Tibial artery (tissue), 4 donors: ENCODE measurements around the gene PFKFB4.

Experiments
- DNase-seq, 2 donors: peaks; one replicate each; pipeline ENCODE4 v3.0.0-alpha.2; 2019
- H3K27ac ChIP-seq, 2 donors: fragments of 200-600 bp; sonication (generic) in 1 of 2; 1 replicate in 1 of 2; 2 replicates in 1 of 2; pipeline ENCODE4 v1.5.1; 2018 to 2019; ENCODE audit warnings: mild to moderate bottlenecking in 1 of 2
- H3K27me3 ChIP-seq, 2 donors: fragments of 200-600 bp; sonication (generic) in 1 of 2; one replicate each; pipeline versions ENCODE4 v1.5.1 to v1.6.0; 2016 to 2019
- H3K36me3 ChIP-seq, 3 donors: fragments of 200-600 bp; sonication (generic) in 2 of 3; one replicate each; pipeline ENCODE4 v1.5.1; 2016 to 2019; ENCODE audit warnings: mild to moderate bottlenecking in 2 of 3
- H3K4me1 ChIP-seq, 4 donors: fragments of 200-600 bp; sonication (generic) in 2 of 4; 1 replicate in 3 of 4; 2 replicates in 1 of 4; pipeline ENCODE4 v1.5.1; 2016 to 2019
- H3K4me3 ChIP-seq, 2 donors: fragments of 200-600 bp; sonication (generic) in 1 of 2; 1 replicate in 1 of 2; 2 replicates in 1 of 2; pipeline ENCODE4 v1.5.1; 2018 to 2019; ENCODE audit warnings: mild to moderate bottlenecking in 2 of 2
- H3K9me3 ChIP-seq, 3 donors: fragments of 200-600 bp; sonication (generic) in 1 of 3; one replicate each; pipeline ENCODE4 v1.5.1; 2016 to 2019
- intact Hi-C: fragments of 100-400 bp; cut with DNase I; formaldehyde crosslinking; loops from one replicate; pipeline ENCODE4 v1.15.0; 2023; ENCODE audit warnings: low total_unique reads
- TF ChIP-seq, protein P1 (sequence below), 2 experiments: fragments of 200-600 bp in 1 of 2; fragments of 450-650 bp in 1 of 2; IDR thresholded peaks; one replicate each; pipeline ENCODE4 v1.5.1; 2017 to 2019; ENCODE audit warnings: antibody characterized with exemption in 2 of 2, mild to moderate bottlenecking in 1 of 2, moderate library complexity in 1 of 2

Gene PFKFB4

DNA sequence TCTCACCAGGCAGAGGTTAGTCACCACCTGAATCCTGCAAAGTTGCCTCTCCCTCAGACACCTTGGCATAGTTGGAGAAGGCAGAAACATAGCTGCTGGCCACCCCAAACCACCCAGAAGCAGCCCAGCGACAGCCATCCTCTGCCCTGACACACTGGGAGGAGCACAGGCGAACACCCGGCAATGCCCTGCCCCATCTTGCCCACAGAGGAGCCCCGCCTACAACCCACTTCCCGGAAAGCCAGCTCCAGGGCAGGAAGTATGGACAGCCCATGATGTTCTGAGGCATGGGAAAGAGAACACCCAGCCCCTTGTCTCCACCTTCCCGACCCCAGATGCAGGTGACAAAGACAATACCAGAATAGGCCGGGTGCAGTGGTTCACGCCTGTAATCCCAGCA lies 40.0 kb downstream of the PFKFB4 start:
- no peak for DNase-seq
- H3K4me3 ChIP-seq = no peak overlapping the region
- H3K36me3 ChIP-seq = peaks cover 4 to 10% (median 7%) of the 10 kb centered on the region in 3 donors
- no peaks in the 10 kb centered on the region for H3K9me3 ChIP-seq
- TF ChIP-seq, protein P1, sequence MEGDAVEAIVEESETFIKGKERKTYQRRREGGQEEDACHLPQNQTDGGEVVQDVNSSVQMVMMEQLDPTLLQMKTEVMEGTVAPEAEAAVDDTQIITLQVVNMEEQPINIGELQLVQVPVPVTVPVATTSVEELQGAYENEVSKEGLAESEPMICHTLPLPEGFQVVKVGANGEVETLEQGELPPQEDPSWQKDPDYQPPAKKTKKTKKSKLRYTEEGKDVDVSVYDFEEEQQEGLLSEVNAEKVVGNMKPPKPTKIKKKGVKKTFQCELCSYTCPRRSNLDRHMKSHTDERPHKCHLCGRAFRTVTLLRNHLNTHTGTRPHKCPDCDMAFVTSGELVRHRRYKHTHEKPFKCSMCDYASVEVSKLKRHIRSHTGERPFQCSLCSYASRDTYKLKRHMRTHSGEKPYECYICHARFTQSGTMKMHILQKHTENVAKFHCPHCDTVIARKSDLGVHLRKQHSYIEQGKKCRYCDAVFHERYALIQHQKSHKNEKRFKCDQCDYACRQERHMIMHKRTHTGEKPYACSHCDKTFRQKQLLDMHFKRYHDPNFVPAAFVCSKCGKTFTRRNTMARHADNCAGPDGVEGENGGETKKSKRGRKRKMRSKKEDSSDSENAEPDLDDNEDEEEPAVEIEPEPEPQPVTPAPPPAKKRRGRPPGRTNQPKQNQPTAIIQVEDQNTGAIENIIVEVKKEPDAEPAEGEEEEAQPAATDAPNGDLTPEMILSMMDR (IDR thresholded peaks at IDR 0.05) = no peak
- no peak overlapping the region for H3K27ac ChIP-seq
- H3K27me3 ChIP-seq = no peaks in the 10 kb centered on the region
- intact Hi-C loops = no loop called here
- no peaks in the 10 kb centered on the region for H3K4me1 ChIP-seq

DNA sequence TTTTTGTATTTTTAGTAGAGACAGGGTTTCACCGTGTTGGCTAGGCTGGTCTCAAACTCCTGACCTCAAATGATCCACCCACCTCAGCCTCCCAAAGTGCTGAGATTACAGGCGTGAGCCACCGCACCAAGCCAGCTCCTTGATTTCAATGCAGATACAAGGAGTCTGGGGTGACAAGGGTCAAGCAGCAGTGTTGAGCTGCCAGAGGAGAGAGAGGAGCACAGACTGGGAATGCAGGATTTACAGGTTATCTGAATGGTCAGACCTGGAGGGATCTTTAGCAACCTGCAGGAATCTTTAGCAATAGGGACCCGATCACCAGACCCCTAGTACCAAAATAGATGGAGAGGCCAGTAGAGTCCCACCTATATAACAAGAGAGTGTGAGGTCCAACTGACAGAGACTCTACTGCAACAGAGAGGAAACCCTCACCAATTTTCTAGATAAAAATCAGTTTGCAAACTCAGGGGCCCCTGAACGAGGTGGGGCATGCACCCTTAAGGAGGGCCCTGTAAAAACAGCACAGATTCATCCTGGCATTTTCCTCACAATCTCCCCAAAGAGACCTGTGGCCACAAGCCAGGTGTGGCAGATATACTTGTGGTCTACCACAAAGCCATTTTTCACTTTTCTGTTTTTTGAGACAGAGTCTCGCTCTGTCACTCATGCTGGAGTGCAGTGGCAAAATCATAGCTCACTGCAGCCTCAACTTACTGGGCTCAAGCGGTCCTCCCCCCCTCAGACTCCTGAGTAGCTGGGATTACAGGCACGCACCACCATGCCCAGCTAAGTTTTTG lies 42.0 kb downstream of the PFKFB4 start:
- H3K27ac ChIP-seq = no peak overlapping the region
- H3K27me3 ChIP-seq = no peaks in the 10 kb centered on the region
- intact Hi-C loops = no loop called here
- H3K9me3 ChIP-seq = no peaks in the 10 kb centered on the region
- peaks cover 0 to 7% (median 0%) of the 10 kb centered on the region in 3 donors for H3K36me3 ChIP-seq
- TF ChIP-seq, protein P1 (IDR thresholded peaks at IDR 0.05) = no peak
- H3K4me1 ChIP-seq = no peaks in the 10 kb centered on the region
- no peak for DNase-seq
- H3K4me3 ChIP-seq = no peak overlapping the region

DNA sequence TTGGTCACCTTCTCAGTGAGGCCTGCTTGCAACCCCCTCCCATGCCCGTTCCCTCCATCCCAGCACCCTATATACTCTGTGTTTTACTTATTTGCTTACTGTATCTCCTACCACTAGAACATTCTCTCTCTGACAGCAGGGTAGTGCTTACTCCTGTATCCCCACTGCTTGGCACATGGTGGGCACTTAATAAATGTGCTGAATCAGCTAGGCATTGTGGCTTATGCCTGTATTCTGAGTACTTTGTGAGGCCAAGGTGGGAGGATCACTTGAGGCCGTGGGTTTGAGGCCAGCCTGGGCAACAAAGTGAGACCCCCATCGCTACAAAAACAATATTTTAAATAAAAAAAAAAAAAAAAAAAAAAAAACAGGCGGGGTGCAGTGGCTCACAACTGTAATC lies 45.1 kb downstream of the PFKFB4 start:
- Histone ChIP-seq H3K27me3 (no peaks in the 10 kb centered on the region), H3K36me3 (no peaks in the 10 kb centered on the region), H3K4me3 (no peak overlapping the region), H3K27ac (no peak overlapping the region), H3K9me3 (no peaks in the 10 kb centered on the region), H3K4me1 (peaks cover 0 to 8% (median 3%) of the 10 kb centered on the region in 4 donors)
- TF ChIP-seq, protein P1 (IDR thresholded peaks at IDR 0.05) = no peak
- intact Hi-C loops = no loop called here
- no peak for DNase-seq

DNA sequence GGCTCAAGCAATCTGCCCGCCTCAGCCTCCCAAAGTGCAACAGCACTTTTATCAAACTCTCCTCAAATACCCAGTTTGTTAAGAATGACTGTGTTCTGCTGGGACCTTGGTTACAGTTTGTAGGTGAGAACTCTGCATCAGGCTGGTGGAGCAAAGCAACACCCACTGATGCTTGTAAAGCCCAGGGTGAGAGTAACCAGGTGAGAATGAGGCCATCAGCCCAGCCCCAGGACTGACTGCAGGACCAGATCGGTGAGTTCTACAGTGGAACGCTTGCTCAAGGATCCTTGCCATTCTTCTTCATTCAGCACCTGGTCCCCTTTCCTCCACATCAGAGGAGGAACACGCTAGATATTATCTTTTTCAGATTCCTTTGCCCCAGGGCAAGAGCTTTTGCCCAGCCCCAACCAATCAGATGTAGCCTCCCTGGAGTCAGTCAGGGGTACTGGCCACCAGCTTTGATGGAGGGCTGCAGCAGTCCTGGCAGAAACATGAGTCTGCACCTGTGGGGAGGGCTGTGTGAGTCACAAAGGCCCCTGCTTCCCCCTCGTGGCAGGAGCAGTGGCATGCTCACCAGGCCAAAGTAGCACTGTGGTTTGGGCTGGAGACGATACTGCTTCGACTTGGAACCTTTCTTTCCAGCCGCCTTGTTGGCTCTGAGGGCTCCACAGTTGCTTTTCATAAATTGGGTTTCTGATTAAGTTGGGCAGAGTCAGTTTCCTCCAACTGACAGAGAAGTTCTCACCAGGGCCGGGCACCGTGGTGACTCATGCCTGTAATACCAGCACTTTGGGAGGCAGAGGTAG lies 49.1 kb downstream of the PFKFB4 start:
- Histone ChIP-seq H3K9me3 (no peaks in the 10 kb centered on the region), H3K27ac (peak overlapping the region; percentile 36 to 54), H3K4me1 (peaks cover 0 to 35% (median 24%) of the 10 kb centered on the region in 4 donors), H3K36me3 (no peaks in the 10 kb centered on the region), H3K4me3 (no peak overlapping the region), H3K27me3 (no peaks in the 10 kb centered on the region)
- intact Hi-C loops = loop anchor here (5.0 kb wide), 1 partner anchor 40 kb away; a partner anchor contains a TSS
- TF ChIP-seq, protein P1 (IDR thresholded peaks at IDR 0.05) = peak; percentile 38 to 53
- peak; percentile 30 to 75 for DNase-seq

DNA sequence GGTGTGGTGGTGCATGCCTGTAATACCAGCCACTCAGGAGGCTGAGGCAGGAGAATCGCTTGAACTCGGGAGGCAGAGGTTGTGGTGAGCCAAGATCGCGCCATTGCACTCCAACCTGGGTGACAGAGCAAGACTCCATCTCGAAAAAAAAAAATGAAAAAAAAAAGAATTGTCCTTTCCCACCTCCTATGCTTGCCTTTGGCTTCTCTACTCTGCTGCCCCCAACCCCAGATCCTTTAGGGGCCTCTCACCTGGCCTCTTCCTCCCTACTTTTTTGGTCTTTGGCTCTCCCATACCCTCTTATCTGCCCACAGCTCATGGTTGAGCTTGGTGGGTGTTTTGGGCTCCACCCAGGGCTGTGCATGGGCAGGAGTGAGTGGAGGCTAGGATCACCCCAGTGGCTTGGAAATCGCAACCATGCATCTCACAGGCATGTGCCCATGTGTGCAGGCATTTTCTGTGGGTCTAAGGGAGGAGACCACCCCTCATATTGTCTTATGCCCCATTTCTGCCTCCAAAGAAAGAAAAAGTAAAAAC lies 50.6 kb downstream of the PFKFB4 start:
- no peak overlapping the region for H3K27ac ChIP-seq

More for the DNA sequence above, 50.6 kb downstream of the PFKFB4 start:
- intact Hi-C loops = loop anchor here (5.0 kb wide), 1 partner anchor 39 kb away; a partner anchor contains a TSS
- H3K4me1 ChIP-seq = peaks cover 0 to 35% (median 26%) of the 10 kb centered on the region in 4 donors
- no peak overlapping the region for H3K4me3 ChIP-seq
- H3K36me3 ChIP-seq = peaks cover 0 to under 1% (median 0%) of the 10 kb centered on the region in 3 donors
- TF ChIP-seq, protein P1 (IDR thresholded peaks at IDR 0.05) = no peak
- H3K9me3 ChIP-seq = no peaks in the 10 kb centered on the region
- DNase-seq = peak in 1 of 2 donors; percentile 33
- no peaks in the 10 kb centered on the region for H3K27me3 ChIP-seq
